ENCODE measurements around the gene CDC42BPB. TPM values are rescaled to one million over a fixed set of nuclear protein-coding genes. Genes with fewer than 3 reads are reported as not detected.
A peak's percentile ranks its signal among the peaks of the same experiment; 100 is the strongest.

The CDC42BPB gene
- total RNA-seq, 1 experiment from 2014 or later: 103 TPM

DNA sequence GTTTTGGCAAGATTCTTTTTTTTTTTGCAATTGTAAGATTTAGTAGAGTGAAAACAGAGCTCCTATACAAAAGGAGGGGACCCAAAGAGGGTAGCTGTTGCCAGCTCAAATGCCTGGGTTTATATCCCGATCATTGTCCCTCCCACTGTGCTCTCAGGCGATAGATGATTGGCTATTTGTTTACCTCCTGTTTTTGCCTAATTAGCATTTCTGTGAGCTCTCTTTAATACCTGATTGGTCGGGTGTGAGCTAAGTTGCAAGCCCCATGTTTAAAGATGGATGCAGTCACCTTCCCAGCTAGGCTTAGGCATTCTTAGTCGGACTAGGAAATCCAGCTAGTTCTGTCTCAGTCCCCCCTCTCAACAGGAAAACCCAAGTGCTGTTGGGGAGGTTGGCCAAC is 39.0 kb upstream of the CDC42BPB start:
- H4K8ac ChIP-seq (replicated peaks; ENCODE audit: insufficient read length, low read depth, low read length): no peak overlapping the region
- H4K91ac ChIP-seq (ENCODE audit: insufficient read length, low read depth, low read length): no peak overlapping the region
- H3K4ac ChIP-seq (ENCODE audit: low read depth, low read length): no peak overlapping the region
- H4K20me1 ChIP-seq (ENCODE audit: control insufficient read depth, insufficient read depth, insufficient read length): no peaks in the 10 kb centered on the region
- no peak overlapping the region for H3K4me2 ChIP-seq (ENCODE audit: insufficient read depth, insufficient read length, low read length)
- Mint-ChIP-seq H3K36me3 (ENCODE audit: insufficient read depth in 1 of 3, low read depth in 3 of 3) (no peaks in the 10 kb centered on the region), H3K27me3 (ENCODE audit: low read depth) (peaks cover 7% of the 10 kb centered on the region), H3K4me3 (peak overlapping the region in 1 of 2 experiments; percentile 43; a peak in 2 of 5 replicates), H3K9me3 (no peaks in the 10 kb centered on the region), H3K4me1 (peaks cover 13 to 44% of the 10 kb centered on the region in 2 experiments), H3K27ac (peak overlapping the region in 2 of 3 experiments; percentile 5 to 88; a peak in 3 of 7 replicates)
- no peak overlapping the region for H3K56ac ChIP-seq (ENCODE audit: insufficient read length, low read depth, low read length)
- H2BK5ac ChIP-seq (ENCODE audit: insufficient read length, low read length): no peak overlapping the region
- H3K18ac ChIP-seq (ENCODE audit: insufficient read length, low read depth, low read length): no peak overlapping the region
- H3K9me3 ChIP-seq (ENCODE audit: control insufficient read depth, low read depth, low read length): no peaks in the 10 kb centered on the region
- TF ChIP-seq, protein P1, sequence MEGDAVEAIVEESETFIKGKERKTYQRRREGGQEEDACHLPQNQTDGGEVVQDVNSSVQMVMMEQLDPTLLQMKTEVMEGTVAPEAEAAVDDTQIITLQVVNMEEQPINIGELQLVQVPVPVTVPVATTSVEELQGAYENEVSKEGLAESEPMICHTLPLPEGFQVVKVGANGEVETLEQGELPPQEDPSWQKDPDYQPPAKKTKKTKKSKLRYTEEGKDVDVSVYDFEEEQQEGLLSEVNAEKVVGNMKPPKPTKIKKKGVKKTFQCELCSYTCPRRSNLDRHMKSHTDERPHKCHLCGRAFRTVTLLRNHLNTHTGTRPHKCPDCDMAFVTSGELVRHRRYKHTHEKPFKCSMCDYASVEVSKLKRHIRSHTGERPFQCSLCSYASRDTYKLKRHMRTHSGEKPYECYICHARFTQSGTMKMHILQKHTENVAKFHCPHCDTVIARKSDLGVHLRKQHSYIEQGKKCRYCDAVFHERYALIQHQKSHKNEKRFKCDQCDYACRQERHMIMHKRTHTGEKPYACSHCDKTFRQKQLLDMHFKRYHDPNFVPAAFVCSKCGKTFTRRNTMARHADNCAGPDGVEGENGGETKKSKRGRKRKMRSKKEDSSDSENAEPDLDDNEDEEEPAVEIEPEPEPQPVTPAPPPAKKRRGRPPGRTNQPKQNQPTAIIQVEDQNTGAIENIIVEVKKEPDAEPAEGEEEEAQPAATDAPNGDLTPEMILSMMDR (conservative IDR thresholded peaks at IDR 0.05): no peak
- H3K27me3 ChIP-seq (ENCODE audit: insufficient read depth, low read length): no peaks in the 10 kb centered on the region
- no peak overlapping the region for H2BK20ac ChIP-seq (ENCODE audit: low read depth, low read length, poor library complexity, severe bottlenecking)
- no peak for DNase-seq
- WGBS (ENCODE audit: extremely low coverage, insufficient read length, low lambda C conversion rate): no CpG with 5 or more reads among the region's 4 CpGs
- no peaks in the 10 kb centered on the region for H3K79me1 ChIP-seq (ENCODE audit: insufficient read depth, low read depth, low read length, poor library complexity, severe bottlenecking)
- no peak overlapping the region for H3T11ph ChIP-seq (ENCODE audit: low read length)
- H3K14ac ChIP-seq (ENCODE audit: insufficient read depth, low read length): no peak overlapping the region
- H3K79me2 ChIP-seq (ENCODE audit: insufficient read depth, low read length): no peaks in the 10 kb centered on the region
- no peak overlapping the region for H2BK120ac ChIP-seq (ENCODE audit: low read depth, low read length, poor library complexity, severe bottlenecking)
- H3K23me2 ChIP-seq (ENCODE audit: insufficient read length, low read depth, low read length, poor library complexity, severe bottlenecking): no peaks in the 10 kb centered on the region
- no peak overlapping the region for H2BK15ac ChIP-seq (ENCODE audit: low read depth, low read length)
- no peak overlapping the region for H4K5ac ChIP-seq (ENCODE audit: insufficient read length, low read depth, low read length)
- H3K4me1 ChIP-seq (ENCODE audit: insufficient read depth, low read length): no peaks in the 10 kb centered on the region; the same call in 1 of the 2 replicates
- no peak overlapping the region for H2AFZ ChIP-seq (ENCODE audit: low read length)
- no peak overlapping the region for H3K9ac ChIP-seq (ENCODE audit: extremely low read depth, insufficient read length, low read length)
- no peak overlapping the region for H3K23ac ChIP-seq (ENCODE audit: insufficient read length, low read depth, low read length)
- no peak overlapping the region for H2BK12ac ChIP-seq (ENCODE audit: insufficient read length, low read depth, low read length)
- H3K27ac ChIP-seq (ENCODE audit: insufficient read length, low read depth, low read length): no peak overlapping the region
- H2AK5ac ChIP-seq (ENCODE audit: insufficient read length, low read length): no peak overlapping the region

Data from H9 (cell line).